Mesendoderm (in vitro differentiated cells): Measurements from ENCODE around the gene FCHO2.

Experiments used
- DNase-seq: peaks from one replicate; pipeline ENCODE4 v3.0.0; 2013
- H2AK5ac ChIP-seq: 2 replicates; pipeline ENCODE4 v1.6.1; 2013; ENCODE audit warnings: low read length, inconsistent platforms
- H2BK120ac ChIP-seq: 2 replicates; pipeline ENCODE4 v1.6.1; 2013; ENCODE audit warnings: low read depth, mild to moderate bottlenecking, low read length, moderate library complexity, mixed read lengths
- H2BK15ac ChIP-seq: replicated peaks from 2 replicates; pipeline ENCODE4 v1.6.1; 2013; ENCODE audit warnings: low read depth, mild to moderate bottlenecking, moderate library complexity
- H2BK5ac ChIP-seq: 2 replicates; pipeline ENCODE4 v1.6.1; 2013; ENCODE audit warnings: low read length, inconsistent platforms
- H3K18ac ChIP-seq: 2 replicates; pipeline ENCODE4 v1.6.1; 2013; ENCODE audit warnings: mild to moderate bottlenecking, low read length, mixed read lengths
- H3K23ac ChIP-seq: one replicate; pipeline ENCODE4 v1.6.1; 2013; ENCODE audit warnings: low read length
- H3K27ac ChIP-seq: 2 replicates; pipeline ENCODE4 v1.5.1; 2013; ENCODE audit warnings: low read depth, mild to moderate bottlenecking, inconsistent platforms, low read length, moderate library complexity
- H3K27me3 ChIP-seq: 2 replicates; pipeline ENCODE4 v1.6.1; 2013; ENCODE audit warnings: low read length, control low read depth, mild to moderate bottlenecking, inconsistent platforms; ENCODE audit not compliant: insufficient read depth, poor library complexity
- H3K36me3 ChIP-seq: 2 replicates; pipeline ENCODE4 v1.6.1; 2013; ENCODE audit warnings: low read length, inconsistent platforms; ENCODE audit not compliant: control insufficient read depth, insufficient read depth
- H3K4ac ChIP-seq: one replicate; pipeline ENCODE4 v1.6.1; 2013; ENCODE audit warnings: low read depth, mild to moderate bottlenecking, low read length, moderate library complexity
- H3K4me1 ChIP-seq: 2 replicates; pipeline ENCODE4 v1.6.1; 2013; ENCODE audit warnings: low read depth, low read length, inconsistent platforms; ENCODE audit not compliant: control insufficient read depth
- H3K4me2 ChIP-seq: 2 replicates; pipeline ENCODE4 v1.6.1; 2013; ENCODE audit warnings: low read length
- H3K4me3 ChIP-seq: 2 replicates; pipeline ENCODE4 v1.5.1; 2013; ENCODE audit warnings: mild to moderate bottlenecking, low read length
- H3K56ac ChIP-seq: one replicate; pipeline ENCODE4 v1.6.1; 2013; ENCODE audit warnings: low read length
- H3K79me1 ChIP-seq: 2 replicates; pipeline ENCODE4 v1.6.1; 2013; ENCODE audit warnings: low read length, inconsistent platforms
- H3K79me2 ChIP-seq: 2 replicates; pipeline ENCODE4 v1.6.1; 2013; ENCODE audit warnings: mild to moderate bottlenecking, low read length; ENCODE audit not compliant: control insufficient read depth, insufficient read depth
- H3K9ac ChIP-seq: 2 replicates; pipeline ENCODE4 v1.6.1; 2013; ENCODE audit warnings: low read length, inconsistent platforms
- H4K5ac ChIP-seq: one replicate; pipeline ENCODE4 v1.6.1; 2013; ENCODE audit warnings: low read length
- H4K8ac ChIP-seq: one replicate; pipeline ENCODE4 v1.6.1; 2013; ENCODE audit warnings: low read depth, mild to moderate bottlenecking, control low read depth, low read length, moderate library complexity
- WGBS: extraction: QIAGEN DNeasy Blood & Tissue Kit; methylation state at CpG from one replicate; pipeline ENCODE4 v1.1.7; 2013; ENCODE audit warnings: low lambda C conversion rate, missing lambda C conversion rate; ENCODE audit not compliant: insufficient coverage; ENCODE audit errors: extremely low coverage; 5-methylcytosine and 5-hydroxymethylcytosine counted together

The FCHO2 gene

DNA sequence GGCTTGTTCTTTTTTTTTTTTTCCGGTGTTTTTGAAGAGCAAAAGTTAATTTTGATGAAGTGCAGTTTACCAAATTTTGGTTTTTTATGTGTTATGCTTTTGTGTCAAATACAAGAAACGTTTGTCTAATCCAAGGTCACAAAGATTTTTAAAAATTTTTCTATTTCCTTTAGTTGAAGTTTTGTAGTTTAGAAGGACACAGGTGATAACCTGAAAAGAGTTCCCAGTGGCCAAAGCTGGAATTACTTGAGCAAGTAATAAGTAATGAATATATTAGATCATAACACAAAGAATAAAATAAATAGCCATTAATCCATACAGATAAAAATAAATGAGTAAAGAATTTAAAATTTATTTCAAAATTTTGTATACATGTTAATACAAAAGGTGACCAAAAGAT is 71.5 kb downstream of the FCHO2 start:
- Histone ChIP-seq H3K36me3 (no peaks in the 10 kb centered on the region), H3K27ac (no peak overlapping the region), H3K9ac (no peak overlapping the region), H3K79me1 (no peaks in the 10 kb centered on the region), H4K8ac (no peak overlapping the region), H4K5ac (no peak overlapping the region), H2BK120ac (no peak overlapping the region), H3K18ac (no peak overlapping the region), H2BK15ac (no peak overlapping the region), H3K79me2 (no peaks in the 10 kb centered on the region), H2AK5ac (no peak overlapping the region), H3K23ac (no peak overlapping the region), H3K4me2 (no peak overlapping the region), H3K4me3 (no peak overlapping the region), H3K27me3 (no peaks in the 10 kb centered on the region), H2BK5ac (no peak overlapping the region), H3K4me1 (no peaks in the 10 kb centered on the region), H3K4ac (no peak overlapping the region), H3K56ac (no peak overlapping the region)
- WGBS = no CpG with 5 or more reads among the region's 2 CpGs
- no peak for DNase-seq

DNA sequence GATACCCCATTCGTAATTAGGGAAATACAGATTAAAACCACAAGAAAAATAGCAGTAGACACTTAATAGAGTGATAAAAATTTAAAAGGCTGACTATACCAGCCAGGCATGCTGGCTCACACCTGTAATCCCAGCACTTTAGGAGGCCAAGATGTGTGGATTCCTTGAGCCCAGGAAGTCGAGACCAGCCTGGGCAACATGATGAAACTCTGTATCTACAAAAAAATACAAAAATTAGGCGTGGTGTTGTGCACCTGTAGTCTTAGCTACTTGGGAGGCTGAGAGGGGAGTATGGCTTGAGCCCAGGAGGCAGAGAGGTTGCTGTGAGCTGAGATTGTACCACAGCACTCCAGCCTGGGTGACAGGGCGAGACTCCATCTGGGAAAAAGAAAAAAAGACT is 72.0 kb downstream of the FCHO2 start:
- no peak overlapping the region for H4K8ac ChIP-seq
- H3K27ac ChIP-seq = no peak overlapping the region
- WGBS = no CpG with 5 or more reads among the region's 4 CpGs
- H3K36me3 ChIP-seq = no peaks in the 10 kb centered on the region
- H3K18ac ChIP-seq = no peak overlapping the region
- H3K4ac ChIP-seq = no peak overlapping the region
- H3K79me1 ChIP-seq = no peaks in the 10 kb centered on the region
- no peak overlapping the region for H3K56ac ChIP-seq
- H3K9ac ChIP-seq = no peak overlapping the region
- H2BK5ac ChIP-seq = no peak overlapping the region
- no peak overlapping the region for H2BK120ac ChIP-seq
- no peaks in the 10 kb centered on the region for H3K79me2 ChIP-seq
- no peak overlapping the region for H2AK5ac ChIP-seq
- H3K4me3 ChIP-seq = no peak overlapping the region
- no peaks in the 10 kb centered on the region for H3K4me1 ChIP-seq
- no peak overlapping the region for H3K23ac ChIP-seq
- no peak overlapping the region for H3K4me2 ChIP-seq
- peak; percentile 74 for DNase-seq
- no peak overlapping the region for H2BK15ac ChIP-seq
- no peak overlapping the region for H4K5ac ChIP-seq
- no peaks in the 10 kb centered on the region for H3K27me3 ChIP-seq

DNA sequence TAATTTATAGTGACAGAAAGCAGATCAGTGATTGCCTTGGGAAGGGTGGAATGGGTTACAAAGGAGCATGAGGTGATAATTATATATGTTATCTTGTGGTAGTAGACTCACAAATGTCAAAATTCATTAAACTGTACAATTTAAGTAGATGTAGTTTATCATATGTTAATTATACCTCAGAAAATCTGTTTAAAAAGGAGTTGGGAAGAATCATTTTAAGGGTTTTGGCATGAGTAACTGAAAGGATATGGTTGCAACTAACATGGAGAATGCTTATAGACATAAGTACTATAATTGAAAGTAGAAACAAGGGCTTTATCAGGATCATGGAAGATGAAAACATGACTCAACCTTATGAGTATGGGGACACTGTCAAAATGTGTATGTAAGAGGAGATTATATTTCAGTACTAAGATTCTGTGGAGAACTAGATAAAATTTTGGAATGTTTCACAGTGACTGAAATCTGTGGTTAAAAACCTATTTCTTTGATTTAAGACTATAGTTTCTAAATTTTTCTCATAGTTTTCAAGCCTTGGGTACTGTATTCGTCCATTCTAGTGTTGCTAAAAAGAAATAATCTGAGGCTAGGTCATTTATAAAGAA is 73.3 kb downstream of the FCHO2 start:
- Histone ChIP-seq H3K56ac (no peak overlapping the region), H2BK5ac (no peak overlapping the region), H4K5ac (no peak overlapping the region), H2BK120ac (no peak overlapping the region), H3K23ac (no peak overlapping the region), H3K36me3 (no peaks in the 10 kb centered on the region), H2BK15ac (no peak overlapping the region), H3K79me2 (no peaks in the 10 kb centered on the region), H2AK5ac (no peak overlapping the region), H3K4ac (no peak overlapping the region), H3K4me1 (no peaks in the 10 kb centered on the region), H3K18ac (no peak overlapping the region), H3K4me3 (no peak overlapping the region), H3K27me3 (no peaks in the 10 kb centered on the region), H3K27ac (no peak overlapping the region), H4K8ac (no peak overlapping the region), H3K79me1 (no peaks in the 10 kb centered on the region), H3K4me2 (no peak overlapping the region), H3K9ac (no peak overlapping the region)
- WGBS = no CpG with 5 or more reads among the region's 1 CpG
- no peak for DNase-seq

DNA sequence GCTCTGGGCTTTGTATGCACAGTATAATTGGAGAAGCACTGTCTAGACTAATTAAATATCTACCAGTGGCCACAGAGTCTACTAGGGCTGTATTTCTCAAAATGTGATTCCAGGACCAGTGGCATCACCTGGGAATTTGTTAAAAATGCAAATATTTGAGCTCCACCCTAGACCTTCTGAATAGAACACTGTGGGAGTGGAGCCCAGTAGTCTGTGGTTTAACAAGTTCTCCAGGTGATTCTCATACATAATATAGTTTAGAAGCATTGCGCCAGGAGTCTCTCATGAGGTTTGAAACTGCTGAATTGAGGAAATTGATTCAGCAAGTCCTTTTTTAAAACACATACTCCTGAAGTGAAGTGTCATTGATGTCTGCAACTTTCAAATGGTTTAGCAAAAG is 74.7 kb downstream of the FCHO2 start:
- Histone ChIP-seq H3K18ac (no peak overlapping the region), H3K56ac (no peak overlapping the region), H4K8ac (no peak overlapping the region), H2BK15ac (no peak overlapping the region), H3K9ac (no peak overlapping the region), H3K4me3 (no peak overlapping the region), H3K4ac (no peak overlapping the region), H3K23ac (no peak overlapping the region), H2AK5ac (no peak overlapping the region), H2BK5ac (no peak overlapping the region), H4K5ac (no peak overlapping the region), H3K79me1 (no peaks in the 10 kb centered on the region), H3K36me3 (no peaks in the 10 kb centered on the region), H3K4me2 (no peak overlapping the region), H2BK120ac (no peak overlapping the region), H3K79me2 (no peaks in the 10 kb centered on the region), H3K27ac (no peak overlapping the region), H3K4me1 (no peaks in the 10 kb centered on the region), H3K27me3 (no peaks in the 10 kb centered on the region)
- DNase-seq = peak; percentile 30
- no CpG with 5 or more reads among the region's 1 CpG for whole genome bisulfite sequencing

DNA sequence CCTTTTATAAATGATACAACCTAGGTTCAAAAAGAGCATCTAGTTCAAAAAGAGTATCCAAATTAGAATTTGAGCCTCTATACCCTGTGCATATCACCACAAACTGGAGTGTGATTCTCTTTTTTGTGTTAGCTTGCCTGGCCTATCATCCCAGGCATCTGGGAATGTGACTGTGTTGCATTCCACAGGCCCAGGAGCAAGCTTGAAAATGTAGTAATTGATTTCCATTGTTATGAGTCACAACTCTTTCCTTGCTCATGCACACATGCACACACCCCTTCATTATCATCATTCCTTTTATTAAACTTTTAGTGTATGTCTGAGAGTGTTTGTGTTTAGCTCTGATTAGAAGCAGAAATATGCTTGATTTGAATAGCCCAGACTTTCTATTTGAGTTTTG is 75.2 kb downstream of the FCHO2 start:
- Histone ChIP-seq H3K79me2 (no peaks in the 10 kb centered on the region), H3K27me3 (no peaks in the 10 kb centered on the region), H3K27ac (no peak overlapping the region), H3K23ac (no peak overlapping the region), H2BK120ac (no peak overlapping the region), H3K79me1 (no peaks in the 10 kb centered on the region), H4K5ac (no peak overlapping the region), H3K18ac (no peak overlapping the region), H3K36me3 (no peaks in the 10 kb centered on the region), H3K4me1 (no peaks in the 10 kb centered on the region), H3K4ac (no peak overlapping the region), H3K4me3 (no peak overlapping the region), H4K8ac (no peak overlapping the region), H2BK15ac (no peak overlapping the region), H2BK5ac (no peak overlapping the region), H2AK5ac (no peak overlapping the region), H3K9ac (no peak overlapping the region), H3K56ac (no peak overlapping the region), H3K4me2 (no peak overlapping the region)
- DNase-seq = peak; percentile 93

DNA sequence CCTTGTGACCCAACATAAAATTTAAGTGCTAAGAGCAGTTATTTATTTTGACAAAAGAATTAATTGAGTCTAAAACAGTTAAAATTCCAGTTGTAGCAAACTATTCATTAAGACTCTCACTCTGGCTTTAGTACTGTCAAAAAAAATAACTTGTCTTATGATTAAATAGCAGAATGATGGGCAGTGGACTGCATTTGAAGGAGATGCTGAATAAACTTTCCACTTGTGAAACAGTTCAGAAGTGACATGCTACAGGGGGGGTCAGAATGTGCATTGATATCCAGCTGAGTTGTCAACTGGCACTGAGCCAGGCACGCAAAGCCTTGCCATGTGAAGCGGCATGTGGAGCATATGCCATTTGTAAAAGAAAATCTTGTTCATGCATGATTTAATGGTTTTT is 76.0 kb downstream of the FCHO2 start:
- H2BK5ac ChIP-seq = no peak overlapping the region
- H3K4me1 ChIP-seq = no peaks in the 10 kb centered on the region
- H3K18ac ChIP-seq = no peak overlapping the region
- peak overlapping the region; percentile 92 for H2BK120ac ChIP-seq
- H3K36me3 ChIP-seq = no peaks in the 10 kb centered on the region
- no peaks in the 10 kb centered on the region for H3K79me1 ChIP-seq
- no peak overlapping the region for H3K4me3 ChIP-seq
- no peak overlapping the region for H4K5ac ChIP-seq
- no peak overlapping the region for H3K56ac ChIP-seq
- no peak overlapping the region for H3K9ac ChIP-seq
- no peak overlapping the region for H2AK5ac ChIP-seq
- H3K79me2 ChIP-seq = no peaks in the 10 kb centered on the region
- no peaks in the 10 kb centered on the region for H3K27me3 ChIP-seq
- H3K4me2 ChIP-seq = no peak overlapping the region
- no peak for DNase-seq
- no peak overlapping the region for H3K27ac ChIP-seq
- WGBS = no CpG with 5 or more reads among the region's 2 CpGs
- no peak overlapping the region for H2BK15ac ChIP-seq
- H3K23ac ChIP-seq = no peak overlapping the region
- no peak overlapping the region for H3K4ac ChIP-seq
- H4K8ac ChIP-seq = no peak overlapping the region
